HPDE6-E6E7 (cell line): ENCODE data around the gene MMP1.
A peak's percentile ranks its signal among the peaks of the same experiment; 100 is the strongest.

Experiments
- DNase-seq: peaks from one replicate; pipeline ENCODE4 v3.0.0; 2011; ENCODE audit warnings: missing footprints; ENCODE audit errors: extremely low spot score

MMP1 gene

DNA sequence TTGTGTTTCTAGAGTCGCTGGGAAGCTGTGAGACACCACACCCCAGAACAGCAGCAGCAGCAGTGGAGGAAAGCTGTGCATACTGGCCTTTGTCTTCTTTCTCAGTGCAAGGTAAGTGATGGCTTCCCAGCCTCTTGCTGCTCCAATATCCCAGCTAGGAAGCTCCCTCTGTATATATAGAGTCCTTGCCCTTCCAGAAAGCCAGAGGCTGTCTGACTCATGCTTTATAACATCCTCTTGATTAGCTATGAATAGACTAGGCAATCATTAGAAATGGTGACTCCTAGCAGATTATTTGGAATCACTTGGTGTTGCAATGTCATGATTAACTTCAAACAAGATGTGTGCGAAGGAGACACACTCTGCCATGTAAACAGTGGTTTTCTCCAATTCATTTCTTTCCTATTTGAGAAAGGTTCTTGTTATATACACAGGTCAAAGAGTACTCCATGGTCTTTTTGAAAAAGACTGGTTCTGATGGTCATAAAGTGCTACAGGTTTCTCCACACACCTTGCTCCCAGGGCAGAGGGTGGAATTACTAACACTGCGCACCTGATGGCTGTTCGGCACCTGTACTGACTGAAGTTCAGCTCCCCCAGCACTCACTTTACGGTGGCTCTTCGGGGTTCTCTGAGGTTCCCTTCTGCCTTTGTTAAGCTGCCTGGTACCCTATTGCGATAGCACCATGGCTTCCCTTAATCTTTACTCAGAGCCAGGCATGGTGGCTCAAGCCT is at the start of gene MMP1:
TSS of gene MMP1 (minus strand) at position 149 of the 735 bp plus-strand sequence. CDS start at position 81, 68 bp downstream.
- peak; percentile 69 for DNase-seq

DNA sequence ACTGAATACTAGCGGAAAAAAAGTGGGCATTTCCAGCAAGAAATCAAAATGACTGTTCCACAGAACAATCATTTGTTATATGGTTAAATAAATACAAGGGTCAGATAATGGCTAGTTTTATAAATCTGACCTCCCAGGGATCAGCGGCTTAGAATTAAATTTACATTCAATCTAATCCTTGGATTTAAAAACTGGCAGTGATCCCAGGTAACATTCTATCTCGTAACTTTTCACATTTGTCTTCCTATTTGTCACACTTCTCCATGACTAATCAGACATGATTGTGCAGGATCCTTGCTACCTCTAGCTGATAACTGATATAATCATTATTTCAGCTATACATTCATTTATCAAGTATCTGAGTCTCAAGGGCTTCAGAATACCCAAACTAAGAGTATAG is 48.3 kb upstream of the MMP1 start:
- peak; percentile 26 for DNase-seq

DNA sequence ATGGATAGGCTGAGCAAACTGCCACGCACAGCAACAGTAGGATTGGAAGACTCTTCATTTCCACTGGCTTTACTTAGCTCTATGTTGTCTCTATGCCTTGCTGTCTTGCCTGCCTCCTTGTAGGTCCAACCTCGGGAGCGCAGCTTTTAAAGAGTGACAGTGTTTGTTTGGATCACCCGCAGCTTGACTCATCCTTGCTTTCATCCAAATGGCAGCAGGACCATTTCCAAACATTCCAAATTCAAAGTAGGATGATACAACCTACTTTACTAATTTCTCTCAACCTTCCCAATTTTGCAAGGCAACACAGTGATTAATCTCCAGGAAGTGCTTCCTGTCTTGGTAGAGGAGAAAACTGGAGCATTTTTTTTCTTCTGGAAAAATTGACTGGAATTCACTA is 45.5 kb upstream of the MMP1 start, which contains the start of gene MMP3:
TSS of gene MMP3 (minus strand) at position 121 of the 400 bp plus-strand sequence. CDS start at position 58, 63 bp downstream.
- DNase-seq, result no peak

DNA sequence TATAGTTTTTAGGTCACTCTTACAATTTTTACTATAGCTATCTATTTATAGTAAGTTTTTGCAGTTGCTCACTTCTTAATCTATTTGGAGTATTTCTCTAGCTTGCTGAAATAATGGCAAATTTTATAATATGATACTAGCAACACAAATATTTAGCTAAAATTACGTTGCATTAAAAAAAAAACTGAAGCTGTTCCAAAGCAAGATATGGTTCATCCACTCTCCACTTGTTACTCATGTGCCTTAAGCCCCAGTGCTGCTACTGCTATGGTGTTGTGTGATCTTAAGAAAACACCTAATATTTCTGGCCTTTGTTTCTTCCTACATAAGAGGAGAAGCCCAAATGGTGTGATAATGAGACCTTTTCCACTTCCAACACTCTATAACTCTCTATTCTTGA is 45.0 kb upstream of the MMP1 start:
- DNase-seq, result no peak

DNA sequence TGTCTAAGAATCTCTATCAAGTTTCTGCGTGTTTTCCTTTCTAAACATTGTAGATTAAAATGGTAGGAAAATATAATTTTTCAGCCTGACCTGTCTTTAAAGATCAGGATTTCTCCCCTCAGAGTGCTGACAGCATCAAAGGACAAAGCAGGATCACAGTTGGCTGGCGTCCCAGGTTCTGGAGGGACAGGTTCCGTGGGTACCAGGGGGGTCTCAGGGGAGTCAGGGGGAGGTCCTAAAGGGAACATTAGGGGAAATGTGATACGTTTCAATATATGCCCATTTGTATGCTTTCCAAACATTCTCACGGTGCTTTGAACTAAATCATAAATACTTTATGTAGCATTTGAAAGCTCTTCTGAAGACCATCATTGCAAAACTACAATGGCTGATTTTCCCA is 42.1 kb upstream of the MMP1 start:
- DNase-seq, result no peak

DNA sequence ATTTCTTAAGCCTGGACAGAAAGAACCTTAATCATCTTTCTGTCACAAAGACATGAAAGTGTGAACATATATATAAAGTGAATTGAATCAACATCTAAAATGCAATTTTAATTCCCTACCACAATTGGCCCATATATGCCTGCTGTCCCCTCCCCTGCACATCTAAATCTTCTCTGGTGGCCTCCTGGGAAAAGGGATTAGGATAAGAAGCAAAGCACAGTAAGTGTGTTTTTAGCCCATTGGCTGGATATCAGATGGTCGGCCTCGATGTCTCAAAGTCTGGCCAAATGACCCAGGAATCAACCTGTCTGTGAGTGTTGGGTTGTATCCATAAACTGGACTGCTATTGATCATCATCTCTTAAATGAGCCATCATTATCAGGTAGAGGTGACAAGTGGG is 39.7 kb upstream of the MMP1 start:
- DNase-seq, result no peak

DNA sequence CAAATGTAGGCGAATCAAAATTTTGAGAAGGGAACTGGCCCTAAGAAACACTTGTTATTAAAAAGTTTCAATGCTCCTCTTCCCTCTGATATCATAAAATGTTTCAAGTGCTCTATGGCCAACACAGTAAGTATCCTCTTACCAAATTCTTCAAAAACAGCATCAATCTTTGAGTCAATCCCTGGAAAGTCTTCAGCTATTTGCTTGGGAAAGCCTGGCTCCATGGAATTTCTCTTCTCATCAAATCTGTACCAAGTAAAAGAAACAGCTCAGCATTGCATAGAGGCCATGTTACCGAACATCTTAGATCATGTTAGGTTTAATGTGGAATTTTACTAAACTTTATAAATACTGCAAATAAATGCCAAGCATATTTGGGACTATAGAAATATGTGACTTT is 39.2 kb upstream of the MMP1 start:
- DNase-seq, result no peak

DNA sequence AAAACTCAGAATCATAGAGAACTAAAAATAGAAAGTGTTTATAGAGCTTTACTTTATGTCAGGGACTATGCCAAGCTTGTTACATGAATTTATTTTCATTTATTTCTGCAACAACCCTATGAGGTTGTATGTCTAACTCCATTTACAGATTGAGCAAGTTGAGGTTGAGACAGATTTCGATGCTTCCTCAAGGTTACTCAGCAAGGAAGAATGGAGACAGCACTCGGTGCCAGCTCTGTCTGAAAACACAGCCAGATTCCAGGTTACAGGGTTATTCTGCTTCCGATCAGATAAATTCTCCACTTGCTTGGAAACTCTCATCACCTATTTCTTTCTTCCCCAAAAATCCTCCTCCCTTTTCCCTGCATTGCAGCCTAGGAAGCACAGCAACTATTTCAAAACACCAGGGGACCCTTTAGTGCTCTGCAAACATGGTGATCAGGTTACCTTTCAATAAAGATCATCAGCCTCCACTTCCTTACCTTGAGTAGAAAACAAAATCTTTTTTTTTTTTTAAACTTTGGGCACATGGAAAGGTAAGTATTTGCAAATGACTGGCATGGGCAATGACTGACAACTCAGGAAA is 38.4 kb upstream of the MMP1 start:
- peak; percentile 23 for DNase-seq

DNA sequence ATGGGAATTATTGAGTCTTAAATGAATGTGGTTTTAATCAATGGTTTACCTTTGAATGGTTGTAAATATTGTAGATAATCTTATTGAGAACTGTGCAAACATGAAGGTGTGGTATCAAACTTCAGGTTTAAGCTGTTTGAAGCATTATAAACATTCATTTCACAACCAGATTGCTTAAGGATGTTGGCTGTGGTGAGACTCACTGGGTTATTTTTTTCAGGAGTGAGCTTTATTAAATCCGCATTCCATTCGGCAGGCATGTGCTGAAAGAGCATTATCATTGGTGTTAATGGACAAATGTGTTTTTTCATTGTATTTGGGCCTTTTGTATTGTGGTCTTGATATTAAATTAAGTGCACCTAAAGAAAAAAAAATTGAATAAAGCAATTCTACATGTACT is 35.8 kb upstream of the MMP1 start:
- no peak for DNase-seq

DNA sequence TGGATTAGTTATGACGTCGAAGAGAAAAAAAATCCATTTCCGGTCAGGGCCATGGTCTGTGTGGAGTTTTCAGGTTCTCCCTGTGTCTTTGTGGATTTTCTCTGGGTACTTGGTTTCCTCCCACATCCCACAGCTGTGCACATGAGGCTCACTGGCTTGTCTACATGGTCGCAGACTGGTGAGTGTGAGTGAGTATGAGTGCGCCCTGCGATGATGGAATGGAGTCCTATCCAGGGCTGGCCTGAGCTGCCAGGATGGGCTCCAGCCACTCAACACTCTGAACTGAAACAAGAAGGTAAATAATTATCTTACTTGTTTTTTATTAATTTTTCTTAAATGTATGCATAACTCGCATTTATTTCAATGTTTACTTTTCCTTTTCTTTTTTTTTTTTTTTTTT is 34.7 kb upstream of the MMP1 start:
- no peak for DNase-seq

DNA sequence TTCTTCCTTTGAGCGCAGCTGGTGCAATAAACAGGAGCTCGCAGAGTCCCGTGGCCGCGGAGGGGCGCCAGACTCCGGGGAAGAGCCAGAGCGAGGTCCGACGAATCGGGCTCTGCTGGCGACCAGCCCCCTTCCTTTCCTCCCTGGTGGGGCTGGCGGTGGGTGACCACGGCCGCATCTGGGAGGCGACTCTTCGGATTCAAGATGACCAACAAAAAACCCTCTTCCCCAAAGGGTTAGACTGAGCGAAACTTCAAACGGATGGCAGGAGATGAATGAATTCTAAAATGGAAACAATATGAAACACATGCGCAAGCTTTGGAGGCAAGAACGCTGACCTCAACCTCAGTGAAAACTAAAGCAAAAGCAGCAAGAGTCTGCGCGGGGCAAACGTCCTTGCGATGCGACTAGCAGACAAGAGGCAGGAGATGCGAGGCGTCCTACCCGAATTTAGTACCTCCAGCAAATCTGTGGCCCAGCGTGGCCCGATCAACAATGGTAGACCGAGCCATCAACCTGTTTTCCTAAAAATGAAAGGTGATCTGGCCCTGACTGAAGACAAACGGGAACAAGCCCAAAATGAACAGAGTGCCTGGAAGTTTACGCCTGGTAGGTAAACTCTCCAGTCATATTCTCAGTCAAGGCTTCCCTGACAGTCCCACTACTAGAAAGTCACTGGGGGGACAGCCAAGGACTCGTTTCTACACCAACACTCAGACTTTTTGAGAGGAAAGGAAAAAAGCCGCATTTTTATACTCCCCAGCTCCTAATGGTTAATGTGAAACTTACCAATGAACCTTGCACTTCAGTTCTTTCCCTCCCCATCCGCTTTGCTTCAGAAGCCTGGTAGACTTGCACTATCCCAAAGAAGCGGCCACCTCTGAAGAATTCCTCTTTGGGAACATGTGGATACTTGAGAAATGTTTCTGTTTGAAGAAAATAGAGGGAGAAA is 33.8 kb upstream of the MMP1 start:
- no peak for DNase-seq

DNA sequence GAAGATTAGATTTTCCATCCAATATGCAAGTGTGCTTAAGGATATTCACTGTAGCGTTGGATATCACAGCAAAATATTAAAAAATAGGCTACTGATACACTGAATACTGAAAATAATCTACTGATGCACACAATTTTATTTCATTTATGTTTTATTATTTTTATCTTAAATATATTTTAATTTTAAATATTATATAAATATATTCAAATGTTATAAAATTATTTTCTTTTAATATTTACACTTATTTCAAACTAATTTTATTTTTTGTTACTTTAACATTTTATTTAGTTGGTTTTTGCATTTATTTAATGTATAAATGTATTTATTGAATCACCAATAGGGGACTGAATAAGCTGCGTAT is 33.1 kb upstream of the MMP1 start:
- no peak for DNase-seq

DNA sequence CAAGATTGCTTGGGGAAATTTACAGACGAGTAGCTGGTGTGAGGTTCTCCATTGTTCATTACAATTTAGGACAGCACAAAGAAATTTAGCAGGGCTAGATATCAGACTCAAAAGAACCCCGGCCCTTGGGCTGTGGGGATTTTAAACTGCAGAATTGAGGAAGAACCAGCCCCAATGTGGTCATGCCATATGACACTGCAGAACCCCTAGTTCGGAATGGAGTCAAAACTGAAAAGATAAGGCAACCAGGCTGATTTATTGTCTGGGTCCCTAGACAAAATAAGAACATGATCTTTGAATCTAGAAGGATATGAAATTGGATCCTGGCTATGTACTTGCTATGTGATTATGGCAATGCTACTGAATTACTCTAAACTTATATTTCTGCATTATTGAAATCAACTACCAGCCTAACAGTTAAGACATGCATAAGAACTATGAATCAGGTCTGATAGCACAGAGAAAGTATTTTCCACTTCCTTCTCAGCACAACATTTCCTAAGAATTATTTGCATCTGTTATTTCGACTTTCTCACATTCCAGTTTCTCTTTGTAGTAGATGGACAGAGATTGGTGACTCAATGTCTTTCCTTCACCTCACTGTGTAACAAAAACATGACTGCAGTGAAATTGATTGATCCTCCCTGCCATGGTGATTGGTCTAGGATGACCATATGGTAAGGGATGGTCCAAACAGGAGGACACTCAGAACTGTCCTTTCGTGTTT is 32.2 kb upstream of the MMP1 start:
- peak; percentile 31 for DNase-seq

DNA sequence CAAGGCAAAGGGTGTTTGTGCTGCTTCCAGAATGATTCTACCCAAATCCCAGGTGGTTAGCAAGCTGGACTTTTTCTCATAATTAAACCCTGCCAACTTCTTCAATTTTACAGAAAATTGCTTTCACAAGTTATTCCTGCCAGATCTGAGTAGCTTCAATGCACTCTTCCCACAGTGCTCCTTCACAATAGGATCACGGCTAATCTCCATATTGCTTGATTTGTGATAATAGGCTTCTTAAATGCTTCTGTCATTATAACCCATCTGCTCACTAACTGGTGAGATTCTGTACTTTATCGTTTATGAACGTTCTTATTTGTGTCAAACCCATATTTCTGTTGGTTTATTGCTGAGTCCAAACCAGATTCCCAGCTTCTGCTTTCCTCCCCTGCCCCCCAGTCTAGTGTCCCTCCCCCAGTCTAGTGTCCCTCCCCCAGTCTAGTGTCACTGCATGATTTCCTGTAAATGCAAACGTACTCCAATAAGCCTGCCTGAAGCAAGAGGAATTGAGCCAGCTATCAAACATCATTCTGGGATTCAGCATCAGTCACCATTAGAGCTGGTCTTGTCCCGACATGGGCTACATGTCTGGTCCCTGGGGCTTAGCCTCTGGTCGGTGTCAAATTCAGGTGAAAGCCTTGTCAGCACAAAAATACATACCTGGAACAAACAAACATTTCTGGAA is 31.5 kb upstream of the MMP1 start:
- no peak for DNase-seq

DNA sequence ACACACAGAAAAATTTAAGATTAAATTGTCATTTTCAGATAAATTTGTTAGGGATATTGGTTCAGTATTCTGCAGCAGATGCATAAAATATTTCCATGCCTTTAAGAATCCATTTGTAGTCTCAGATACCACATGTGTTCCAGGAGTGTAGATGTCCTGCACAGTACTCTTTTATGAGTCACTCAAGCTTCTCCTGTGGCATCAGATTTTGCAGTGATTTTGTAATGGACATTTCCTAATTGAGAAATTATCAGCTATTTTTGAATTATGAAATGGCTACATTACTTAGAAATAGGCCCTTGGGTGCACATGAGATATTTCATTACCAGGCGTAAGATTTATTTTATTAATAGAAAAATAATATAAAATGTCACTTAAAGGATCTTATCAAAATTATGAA is 26.6 kb upstream of the MMP1 start:
- no peak for DNase-seq

DNA sequence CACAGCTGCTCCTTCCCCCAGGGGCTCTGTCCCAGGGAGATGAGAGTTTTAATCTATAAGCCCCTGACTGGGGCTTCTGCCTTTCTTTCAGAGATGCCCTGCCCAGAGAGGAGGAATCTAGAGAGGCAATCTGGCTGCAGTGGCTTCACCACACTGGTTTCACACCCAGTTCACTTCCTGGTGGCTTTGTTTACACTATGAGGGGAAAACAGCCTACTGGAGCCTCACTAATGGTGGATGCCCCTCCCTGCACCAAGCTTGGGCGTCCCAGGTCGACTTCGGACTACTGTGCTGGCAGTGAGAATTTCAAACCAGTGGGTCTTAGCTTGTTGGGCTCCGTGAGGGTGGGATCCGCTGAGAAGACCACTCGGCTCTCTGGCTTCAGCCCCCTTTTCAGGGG is 21.5 kb upstream of the MMP1 start:
- no peak for DNase-seq

DNA sequence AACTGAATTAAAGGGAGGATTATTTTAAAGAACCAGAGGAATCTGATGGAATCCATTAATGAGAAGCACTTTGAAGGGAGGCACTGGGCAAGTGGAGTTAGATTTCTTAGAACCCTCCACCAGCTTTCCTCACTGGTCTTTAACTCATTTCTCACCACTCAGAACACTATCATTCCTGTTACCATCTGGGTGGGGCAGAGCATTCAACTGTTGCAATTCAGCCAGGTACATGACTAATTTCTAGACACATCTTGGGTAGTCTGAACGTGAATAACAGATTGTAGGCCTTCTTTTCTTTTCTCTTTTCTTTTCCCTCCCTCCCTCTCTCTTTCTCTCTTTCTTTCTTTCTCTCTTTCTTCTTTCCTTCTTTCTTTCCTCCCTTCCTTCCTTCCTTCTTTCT is 15.5 kb upstream of the MMP1 start:
- DNase-seq, result peak; percentile 33

DNA sequence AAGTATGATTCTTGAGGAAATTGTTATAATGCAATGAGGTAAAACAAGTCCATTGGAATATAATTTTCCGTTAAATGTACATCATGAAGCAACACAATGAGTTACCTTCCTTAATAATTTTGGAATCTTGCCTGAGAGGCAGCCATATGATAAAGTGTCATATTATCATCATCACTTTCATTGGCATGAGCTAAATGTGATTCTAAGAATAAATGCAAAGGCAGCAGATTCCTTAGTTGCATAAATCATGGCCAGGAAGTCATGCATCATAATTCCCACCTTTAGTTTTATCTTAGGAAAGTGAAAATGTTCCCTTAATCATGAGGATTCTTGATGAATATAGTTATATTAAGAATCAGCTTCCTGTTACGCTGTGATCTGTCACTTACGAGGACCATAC is 14.2 kb upstream of the MMP1 start:
- no peak for DNase-seq

DNA sequence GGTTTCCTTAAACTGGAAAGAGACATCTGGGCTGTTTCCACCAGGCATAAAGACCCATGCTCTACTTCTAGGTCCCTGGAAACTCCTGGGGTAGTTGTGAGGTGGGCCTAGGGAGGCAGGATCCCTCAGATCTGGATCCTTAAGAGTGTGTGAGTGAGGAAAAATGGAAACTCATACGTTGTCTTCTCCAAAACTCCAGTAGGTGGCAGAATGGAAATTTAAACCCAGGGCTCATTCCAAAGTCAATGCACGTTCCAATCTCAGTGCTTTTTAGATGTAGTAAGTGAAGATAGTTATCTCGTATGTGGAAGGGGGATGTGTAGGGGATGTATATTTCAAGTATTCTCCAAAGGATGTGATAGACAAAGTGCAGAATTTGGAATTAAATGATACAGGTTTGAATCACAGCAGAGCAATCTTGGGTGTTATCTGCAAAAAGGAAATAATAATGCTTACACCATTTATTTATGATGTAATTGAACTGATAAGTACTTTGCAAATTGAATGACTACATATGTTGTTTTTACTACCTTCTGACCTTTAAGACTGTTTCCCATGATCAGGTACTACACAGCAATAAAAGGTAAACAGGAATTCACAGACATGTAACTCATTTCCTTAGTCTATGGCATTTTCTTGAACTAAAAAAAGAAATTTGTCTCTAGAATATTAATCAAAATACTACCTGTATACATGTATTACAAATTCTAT is 13.1 kb upstream of the MMP1 start:
- DNase-seq, result no peak

DNA sequence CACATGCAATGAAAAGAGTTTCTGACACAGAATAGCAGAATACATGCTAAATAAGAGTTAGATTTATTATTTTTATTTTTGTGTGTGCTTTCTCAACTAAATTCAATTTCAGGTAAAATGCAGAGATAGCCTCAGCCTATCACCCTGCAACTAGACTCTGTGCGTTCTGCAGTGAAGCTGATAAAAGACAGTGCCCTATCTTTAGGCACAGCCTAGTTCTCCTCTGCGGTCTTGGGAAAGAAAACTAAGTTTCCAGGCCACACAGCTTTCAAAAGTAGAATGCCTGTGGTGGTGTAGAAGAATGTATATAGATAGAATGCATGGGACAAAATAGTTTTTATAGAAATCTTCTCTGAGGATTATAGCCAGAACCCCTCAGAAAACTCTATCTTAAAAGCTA is 12.0 kb upstream of the MMP1 start:
- DNase-seq, result no peak

DNA sequence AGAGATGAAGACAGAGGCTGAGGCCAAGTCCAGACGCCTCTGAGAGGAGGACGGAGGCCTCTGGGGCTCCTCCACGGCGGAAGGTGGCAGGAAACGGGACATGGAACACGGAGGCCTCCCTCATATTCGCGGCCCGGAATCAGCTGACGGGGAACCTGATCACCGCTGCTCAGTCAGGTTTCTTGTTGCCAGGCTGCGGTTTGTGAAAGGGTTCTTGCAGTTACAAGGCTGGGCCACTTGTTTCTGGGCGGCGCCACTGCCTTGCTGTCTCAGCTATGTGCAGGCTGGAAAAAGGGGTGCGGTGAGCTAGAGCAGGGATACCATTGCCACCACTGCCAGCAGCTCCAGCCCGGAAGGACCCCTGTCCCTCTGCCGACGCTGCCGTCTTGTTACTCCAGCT is 10.0 kb upstream of the MMP1 start:
- no peak for DNase-seq
